ENCODE results near the gene BYSL. TPM values are rescaled to one million over a fixed set of nuclear protein-coding genes. Genes with fewer than 3 reads are reported as not detected.

BYSL gene
- total and polyA plus RNA-seq, 12 donors = 5.1 to 42.9 (median 16.3) TPM

DNA sequence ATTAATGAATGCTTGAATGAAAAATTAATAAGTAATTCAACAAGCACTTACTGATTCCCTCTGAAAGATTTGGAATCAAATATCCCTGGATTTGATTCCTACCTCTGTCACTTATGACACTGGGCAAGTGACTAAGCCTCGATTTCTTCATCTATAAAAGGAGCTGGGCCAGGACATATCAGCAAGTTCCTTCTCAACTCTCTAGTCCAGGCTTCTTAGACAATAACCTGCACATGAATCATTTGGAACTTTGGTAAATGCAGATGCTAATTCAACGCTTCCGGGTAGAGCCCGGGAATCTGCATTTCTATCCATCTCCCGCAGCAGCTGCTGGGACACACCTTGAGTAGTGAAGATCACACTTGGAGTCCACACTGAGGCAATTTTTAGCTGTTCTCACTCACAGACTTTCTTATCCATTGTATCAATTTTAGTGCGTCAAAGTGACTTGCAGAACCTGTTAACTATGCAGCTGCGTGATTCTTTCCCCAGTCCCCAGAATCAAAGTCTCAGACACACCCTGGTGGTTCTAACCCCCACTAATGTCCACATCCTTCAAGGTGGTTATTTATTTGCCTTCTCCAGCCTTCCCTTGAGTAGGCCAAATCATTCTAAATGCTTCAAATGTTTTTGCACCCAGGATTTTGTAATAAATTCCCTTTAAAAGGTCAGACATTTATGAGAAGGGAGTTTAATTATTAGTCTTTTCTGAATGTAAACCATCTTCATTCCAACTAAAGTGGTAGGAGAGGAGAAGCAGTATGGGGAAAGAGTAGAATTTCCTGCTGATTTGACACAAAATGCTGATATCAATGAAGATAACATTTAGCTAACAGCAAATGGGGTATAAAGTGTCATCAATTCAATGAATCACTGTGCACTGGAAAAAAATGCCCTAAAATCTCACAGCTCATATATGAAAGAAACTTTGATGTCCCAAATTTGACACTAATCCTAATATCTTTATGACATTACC is 46.3 kb downstream of the BYSL start:
- H3K4me1 ChIP-seq (replicated peaks in 1 of 2) = peaks cover 0 to 22% of the 10 kb centered on the region in 2 donors
- peak in 3 of 7 donors; percentile 2 to 39 (median 14) for DNase-seq
- no peak overlapping the region for H3K4me3 ChIP-seq
- no peaks in the 10 kb centered on the region for H3K9me3 ChIP-seq (replicated peaks in 1 of 3)
- peak overlapping the region in 1 of 5 donors; percentile 14 for H3K27ac ChIP-seq
- H3K27me3 ChIP-seq = no peaks in the 10 kb centered on the region
- intact Hi-C loops (cut with DNase I) = no loop called here
- no peaks in the 10 kb centered on the region for H3K36me3 ChIP-seq (replicated peaks in 1 of 2)
- 88 to 92% (median 89%) methylated on average over 7 of the region's 7 CpGs for WGBS, 4 donors
- TF ChIP-seq, protein P1, sequence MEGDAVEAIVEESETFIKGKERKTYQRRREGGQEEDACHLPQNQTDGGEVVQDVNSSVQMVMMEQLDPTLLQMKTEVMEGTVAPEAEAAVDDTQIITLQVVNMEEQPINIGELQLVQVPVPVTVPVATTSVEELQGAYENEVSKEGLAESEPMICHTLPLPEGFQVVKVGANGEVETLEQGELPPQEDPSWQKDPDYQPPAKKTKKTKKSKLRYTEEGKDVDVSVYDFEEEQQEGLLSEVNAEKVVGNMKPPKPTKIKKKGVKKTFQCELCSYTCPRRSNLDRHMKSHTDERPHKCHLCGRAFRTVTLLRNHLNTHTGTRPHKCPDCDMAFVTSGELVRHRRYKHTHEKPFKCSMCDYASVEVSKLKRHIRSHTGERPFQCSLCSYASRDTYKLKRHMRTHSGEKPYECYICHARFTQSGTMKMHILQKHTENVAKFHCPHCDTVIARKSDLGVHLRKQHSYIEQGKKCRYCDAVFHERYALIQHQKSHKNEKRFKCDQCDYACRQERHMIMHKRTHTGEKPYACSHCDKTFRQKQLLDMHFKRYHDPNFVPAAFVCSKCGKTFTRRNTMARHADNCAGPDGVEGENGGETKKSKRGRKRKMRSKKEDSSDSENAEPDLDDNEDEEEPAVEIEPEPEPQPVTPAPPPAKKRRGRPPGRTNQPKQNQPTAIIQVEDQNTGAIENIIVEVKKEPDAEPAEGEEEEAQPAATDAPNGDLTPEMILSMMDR (IDR thresholded peaks at IDR 0.05) = no peak
- no peak for TF ChIP-seq POLR2A (IDR thresholded peaks at IDR 0.05)

DNA sequence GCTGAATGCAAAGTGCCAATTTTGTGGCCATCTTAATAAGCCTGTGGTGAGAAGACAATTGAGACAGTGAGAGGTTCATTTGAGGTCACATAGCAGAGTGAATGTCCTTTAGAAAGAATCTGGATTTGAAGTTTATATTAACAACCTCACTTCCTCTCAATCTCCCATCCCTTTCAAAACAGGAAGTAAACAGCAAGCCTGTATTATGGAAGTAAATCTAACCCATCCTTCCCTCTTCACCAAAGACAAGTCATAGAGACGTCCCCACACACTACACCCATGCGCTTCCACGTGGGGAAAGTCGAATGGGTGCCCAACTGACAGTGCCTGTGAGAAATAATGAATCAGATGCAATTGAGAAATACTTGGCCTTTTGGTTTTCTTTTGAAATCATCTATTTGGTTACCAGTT is 49.1 kb downstream of the BYSL start:
- no peaks in the 10 kb centered on the region for H3K27me3 ChIP-seq
- H3K9me3 ChIP-seq (replicated peaks in 1 of 3) = no peaks in the 10 kb centered on the region
- intact Hi-C loops (cut with DNase I) = no loop called here
- 19 to 27% (median 24%) methylated on average over 4 of the region's 4 CpGs for WGBS, 4 donors
- no peak overlapping the region for H3K4me3 ChIP-seq
- H3K4me1 ChIP-seq (replicated peaks in 1 of 2) = peaks cover 0 to 29% of the 10 kb centered on the region in 2 donors
- peak overlapping the region in 2 of 5 donors; percentile 15 to 46 for H3K27ac ChIP-seq
- no peak for TF ChIP-seq POLR2A (IDR thresholded peaks at IDR 0.05)
- TF ChIP-seq, protein P1 (IDR thresholded peaks at IDR 0.05) = no peak
- DNase-seq = peak in 6 of 7 donors; percentile 60 to 77 (median 74)
- no peaks in the 10 kb centered on the region for H3K36me3 ChIP-seq (replicated peaks in 1 of 2)

GRCh38 chr6:41972826-41973225 is 51.5 kb downstream of the BYSL start:
- H3K27me3 ChIP-seq = no peaks in the 10 kb centered on the region
- H3K9me3 ChIP-seq (replicated peaks in 1 of 3) = no peaks in the 10 kb centered on the region
- intact Hi-C loops (cut with DNase I) = no loop called here
- no peak overlapping the region for H3K27ac ChIP-seq
- H3K4me1 ChIP-seq (replicated peaks in 1 of 2) = peaks cover 0 to 21% of the 10 kb centered on the region in 2 donors
- H3K36me3 ChIP-seq (replicated peaks in 1 of 2) = no peaks in the 10 kb centered on the region
- DNase-seq = peak in 1 of 7 donors; percentile 0
- 54 to 77% (median 71%) methylated on average over 2 of the region's 2 CpGs for WGBS, 4 donors
- no peak overlapping the region for H3K4me3 ChIP-seq
- no peak for TF ChIP-seq POLR2A (IDR thresholded peaks at IDR 0.05)
- TF ChIP-seq, protein P1 (IDR thresholded peaks at IDR 0.05) = no peak

- Histone ChIP-seq H3K4me1 (replicated peaks in 1 of 2) (peaks cover 0 to 21% of the 10 kb centered on the region in 2 donors), H3K36me3 (replicated peaks in 1 of 2) (no peaks in the 10 kb centered on the region), H3K27ac (no peak overlapping the region), H3K27me3 (no peaks in the 10 kb centered on the region), H3K9me3 (replicated peaks in 1 of 3) (no peaks in the 10 kb centered on the region), H3K4me3 (no peak overlapping the region)
- TF ChIP-seq, protein P1 (IDR thresholded peaks at IDR 0.05) = no peak
- TF ChIP-seq POLR2A (IDR thresholded peaks at IDR 0.05) = no peak
- intact Hi-C loops (cut with DNase I) = no loop called here
- 87 to 97% (median 93%) methylated on average over 5 of the region's 5 CpGs for WGBS, 4 donors
- DNase-seq = peak in 2 of 7 donors; percentile 9 to 30
Observed at GRCh38 chr6:41974281-41974825, 53.1 kb downstream of the BYSL start.

All from adrenal gland (tissue), 12 donors.